Glutamatergic neuron (in vitro differentiated cells): ENCODE results near the gene PRRX1. TPM values are rescaled to one million over a fixed set of nuclear protein-coding genes. Genes with fewer than 3 reads are reported as not detected.

ENCODE experiments used
- DNase-seq: peaks from one replicate; pipeline ENCODE4 v3.0.0; 2022
- H3K27ac Mint-ChIP-seq: one replicate; pipeline ENCODE4 v1.8.0; 2020; ENCODE audit warnings: mild to moderate bottlenecking, mixed read lengths, inconsistent platforms; ENCODE audit not compliant: unreplicated experiment
- H3K27me3 Mint-ChIP-seq: one replicate; pipeline ENCODE4 v1.8.0; 2020; ENCODE audit warnings: mild to moderate bottlenecking, moderate library complexity, mixed read lengths, inconsistent platforms; ENCODE audit not compliant: unreplicated experiment
- H3K36me3 Mint-ChIP-seq: one replicate; pipeline ENCODE4 v1.8.0; 2020; ENCODE audit warnings: mild to moderate bottlenecking, mixed read lengths, inconsistent platforms; ENCODE audit not compliant: unreplicated experiment
- H3K4me1 Mint-ChIP-seq: one replicate; pipeline ENCODE4 v1.8.0; 2020; ENCODE audit warnings: mild to moderate bottlenecking, low read depth, mixed read lengths, inconsistent platforms; ENCODE audit not compliant: unreplicated experiment
- H3K4me3 Mint-ChIP-seq: one replicate; pipeline ENCODE4 v1.8.0; 2020; ENCODE audit warnings: mild to moderate bottlenecking, mixed read lengths, inconsistent platforms; ENCODE audit not compliant: unreplicated experiment
- H3K9me3 Mint-ChIP-seq: one replicate; pipeline ENCODE4 v1.8.0; 2020; ENCODE audit warnings: mild to moderate bottlenecking, moderate library complexity, mixed read lengths, inconsistent platforms; ENCODE audit not compliant: unreplicated experiment
- total RNA-seq: library from RNA; stranded (reverse); fragmentation: NEBNext Ultra II Directional; extraction: Animal tissue kit (Norgen Biotek cat#: 25700); gene quantifications from one replicate; pipeline ENCODE4 v1.2.1, GENCODE V29; 2021; ENCODE audit not compliant: unreplicated experiment
- TF ChIP-seq, protein P1 (sequence below): fragments of 200-600 bp; sonication (generic); IDR thresholded peaks from one replicate; pipeline ENCODE4 v1.5.0; 2021; ENCODE audit not compliant: partially characterized antibody, unreplicated experiment

The PRRX1 gene
- total RNA-seq, 1 donor from 2014 or later, result not detected

DNA sequence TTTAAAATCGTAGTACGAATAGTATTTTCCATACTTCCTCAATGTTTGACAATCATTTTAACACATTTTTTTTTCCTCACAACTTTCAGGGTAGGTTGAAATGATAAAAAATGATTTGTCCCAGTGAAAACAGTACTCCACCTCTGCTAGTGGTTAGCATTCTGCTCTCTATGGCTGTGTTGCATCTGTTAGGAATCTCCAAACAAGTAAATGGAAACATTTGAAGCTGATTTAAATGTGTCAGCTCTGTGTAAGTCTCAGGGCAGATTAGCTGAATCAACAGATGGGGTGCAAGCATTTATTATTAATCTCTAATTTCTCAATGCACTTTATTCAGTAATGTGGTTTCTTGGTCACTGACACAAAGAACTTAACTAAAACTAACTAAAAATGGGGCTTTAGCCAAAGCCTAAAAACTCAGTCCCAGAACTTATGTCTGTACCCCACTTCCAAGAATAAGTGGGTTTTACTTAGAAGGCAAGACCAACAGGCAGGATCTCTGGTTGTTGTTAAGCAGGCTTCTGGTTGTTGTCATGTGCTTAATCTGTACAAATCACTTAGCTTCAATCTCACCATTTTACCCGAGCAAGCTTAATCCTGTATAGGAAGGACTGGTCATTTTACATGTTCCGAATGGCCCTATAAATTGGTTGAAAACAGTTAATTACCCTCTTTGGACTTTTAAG is 67.8 kb downstream of the PRRX1 start:
- no peak overlapping the region for H3K27ac Mint-ChIP-seq
- no peaks in the 10 kb centered on the region for H3K36me3 Mint-ChIP-seq
- H3K4me1 Mint-ChIP-seq, result peaks cover 2% of the 10 kb centered on the region
- TF ChIP-seq, protein P1, sequence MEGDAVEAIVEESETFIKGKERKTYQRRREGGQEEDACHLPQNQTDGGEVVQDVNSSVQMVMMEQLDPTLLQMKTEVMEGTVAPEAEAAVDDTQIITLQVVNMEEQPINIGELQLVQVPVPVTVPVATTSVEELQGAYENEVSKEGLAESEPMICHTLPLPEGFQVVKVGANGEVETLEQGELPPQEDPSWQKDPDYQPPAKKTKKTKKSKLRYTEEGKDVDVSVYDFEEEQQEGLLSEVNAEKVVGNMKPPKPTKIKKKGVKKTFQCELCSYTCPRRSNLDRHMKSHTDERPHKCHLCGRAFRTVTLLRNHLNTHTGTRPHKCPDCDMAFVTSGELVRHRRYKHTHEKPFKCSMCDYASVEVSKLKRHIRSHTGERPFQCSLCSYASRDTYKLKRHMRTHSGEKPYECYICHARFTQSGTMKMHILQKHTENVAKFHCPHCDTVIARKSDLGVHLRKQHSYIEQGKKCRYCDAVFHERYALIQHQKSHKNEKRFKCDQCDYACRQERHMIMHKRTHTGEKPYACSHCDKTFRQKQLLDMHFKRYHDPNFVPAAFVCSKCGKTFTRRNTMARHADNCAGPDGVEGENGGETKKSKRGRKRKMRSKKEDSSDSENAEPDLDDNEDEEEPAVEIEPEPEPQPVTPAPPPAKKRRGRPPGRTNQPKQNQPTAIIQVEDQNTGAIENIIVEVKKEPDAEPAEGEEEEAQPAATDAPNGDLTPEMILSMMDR, result no peak
- H3K27me3 Mint-ChIP-seq, result no peaks in the 10 kb centered on the region
- H3K4me3 Mint-ChIP-seq, result no peak overlapping the region
- H3K9me3 Mint-ChIP-seq, result no peaks in the 10 kb centered on the region
- DNase-seq, result no peak

DNA sequence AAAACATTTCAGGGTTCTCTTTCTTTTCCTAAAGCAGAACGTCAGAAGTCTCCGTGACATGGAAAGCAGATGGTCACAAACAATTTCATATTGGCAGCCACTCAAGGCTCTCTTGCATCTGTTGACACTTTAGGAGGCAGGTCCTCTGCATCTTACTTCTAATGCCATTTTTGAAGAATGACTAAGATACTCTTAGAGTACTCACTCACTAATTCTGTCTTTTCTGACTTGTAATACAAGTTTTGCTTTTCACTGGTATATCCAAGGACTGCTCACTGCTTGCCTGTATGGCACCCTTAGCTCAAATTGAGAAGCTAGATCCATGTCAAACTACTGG is 68.3 kb downstream of the PRRX1 start:
- no peak for DNase-seq

DNA sequence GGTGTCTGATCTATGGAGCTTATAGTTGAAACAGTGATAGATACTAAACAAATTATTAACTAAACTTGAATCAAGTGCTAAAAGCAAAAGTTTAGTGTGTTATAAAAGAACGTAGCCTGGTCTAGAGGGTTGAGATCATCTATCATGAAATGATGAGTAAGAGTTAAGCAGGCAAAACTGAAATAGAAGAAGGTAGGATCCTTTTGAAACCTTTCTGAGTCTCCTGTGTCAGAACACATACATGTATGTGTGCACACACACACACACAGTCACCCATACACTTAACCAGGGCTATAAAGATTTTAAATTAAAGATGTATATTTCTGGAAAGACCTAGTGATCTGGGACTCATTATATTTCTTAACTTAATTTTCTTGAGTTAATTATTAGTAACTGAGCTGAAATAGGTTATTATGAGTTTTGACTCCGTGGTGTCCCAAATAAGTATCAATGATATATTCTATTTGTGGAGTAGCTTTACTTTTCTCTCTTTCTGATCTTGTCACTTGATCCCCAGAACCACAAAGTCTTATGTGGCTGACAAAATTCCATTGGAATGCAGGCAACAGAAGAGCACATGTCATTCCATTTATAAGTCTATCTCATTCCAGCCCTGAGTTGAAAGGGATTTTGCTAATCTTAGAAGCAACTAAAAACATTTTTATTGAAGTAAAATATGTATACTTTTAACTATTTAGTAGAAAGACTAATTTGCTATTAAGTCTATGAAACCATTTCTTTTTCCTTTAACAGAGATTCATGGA is 70.7 kb downstream of the PRRX1 start:
- no peak overlapping the region for H3K4me3 Mint-ChIP-seq
- no peaks in the 10 kb centered on the region for H3K9me3 Mint-ChIP-seq
- DNase-seq, result no peak
- no peak overlapping the region for H3K27ac Mint-ChIP-seq
- no peaks in the 10 kb centered on the region for H3K36me3 Mint-ChIP-seq
- H3K4me1 Mint-ChIP-seq, result peaks cover 2% of the 10 kb centered on the region
- TF ChIP-seq, protein P1, result no peak
- H3K27me3 Mint-ChIP-seq, result no peaks in the 10 kb centered on the region

More for the DNA sequence above, 68.3 kb downstream of the PRRX1 start:
- H3K4me3 Mint-ChIP-seq, result no peak overlapping the region
- TF ChIP-seq, protein P1, result no peak
- no peaks in the 10 kb centered on the region for H3K9me3 Mint-ChIP-seq
- no peaks in the 10 kb centered on the region for H3K27me3 Mint-ChIP-seq
- H3K4me1 Mint-ChIP-seq, result peaks cover 2% of the 10 kb centered on the region
- H3K36me3 Mint-ChIP-seq, result no peaks in the 10 kb centered on the region
- H3K27ac Mint-ChIP-seq, result no peak overlapping the region

DNA sequence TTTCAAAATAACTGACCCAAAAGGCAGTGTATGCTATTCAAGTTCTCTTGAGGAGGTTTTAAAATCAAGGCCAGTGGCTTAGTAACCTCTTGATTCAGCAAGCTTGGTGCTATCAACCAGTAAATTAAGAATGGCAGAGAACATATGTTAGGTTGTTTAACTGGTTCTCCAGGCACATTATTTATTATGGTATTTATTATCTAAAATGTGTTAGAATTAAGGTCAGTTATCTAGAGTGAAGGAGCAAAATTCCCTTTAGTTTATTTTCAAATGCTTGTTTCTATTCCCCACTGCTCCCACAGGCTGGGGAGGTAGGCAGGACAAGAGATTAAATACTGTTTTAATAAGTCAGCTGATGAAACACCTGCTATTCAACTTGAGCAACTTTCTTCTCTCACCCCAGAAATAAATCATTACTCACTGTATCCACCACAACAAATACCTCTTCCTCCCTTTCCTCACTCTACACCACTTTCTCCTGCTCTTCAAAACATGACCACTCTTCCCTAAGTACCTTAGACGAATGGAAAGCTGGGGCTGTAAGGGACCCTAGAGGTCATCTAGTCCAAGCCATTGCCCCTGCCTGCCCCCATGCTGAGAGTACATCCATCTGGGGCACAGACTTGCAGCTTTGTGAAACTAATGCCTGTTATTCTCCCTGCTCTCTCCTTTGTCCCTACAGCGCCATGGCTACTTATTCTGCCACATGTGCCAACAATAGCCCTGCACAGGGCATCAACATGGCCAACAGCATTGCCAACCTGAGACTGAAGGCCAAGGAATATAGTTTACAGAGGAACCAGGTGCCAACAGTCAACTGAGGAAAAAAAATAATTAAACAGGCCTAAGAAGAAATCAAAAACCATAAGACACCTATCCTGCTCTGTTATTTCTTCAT is 71.7 kb downstream of the PRRX1 start:
- Mint-ChIP-seq H3K4me1 (peaks cover 2% of the 10 kb centered on the region), H3K27ac (no peak overlapping the region), H3K9me3 (no peaks in the 10 kb centered on the region), H3K27me3 (no peaks in the 10 kb centered on the region), H3K4me3 (no peak overlapping the region), H3K36me3 (no peaks in the 10 kb centered on the region)
- no peak for DNase-seq
- TF ChIP-seq, protein P1, result no peak
